HepG2 (cell line): ENCODE results near the gene FAM114A2. TPM values are rescaled to one million over a fixed set of nuclear protein-coding genes. Genes with fewer than 3 reads are reported as not detected.

Source experiments
- ATAC-seq: fragments of 200-7000 bp; cut with Tn5 transposase; 3 replicates; pipeline ENCODE4 v1.9.1; 2020; ENCODE audit warnings: mild to moderate bottlenecking, moderate library complexity
- BruUV-seq: library from RNA; stranded (reverse); fragments of 400-500 nt; replicated peaks from 2 replicates; lab custom pipeline; 2021; lab: Mats Ljungman, UMichigan
- CTCF ChIA-PET: fragments of 300-600 bp; formaldehyde crosslinking; extraction: SDS; loops from one replicate; lab custom pipeline; 2021; ENCODE audit warnings: low total read pairs, inconsistent platforms, low intra/inter-chr PET ratio; lab: Yijun Ruan, JAX
- POLR2A ChIA-PET: fragments of 350-600 bp; sonication (Branson Sonifier 250); formaldehyde crosslinking; loops from one replicate; lab custom pipeline; 2020; ENCODE audit warnings: antibody characterized with exemption, inconsistent platforms; lab: Yijun Ruan, JAX
- DNase-seq: peaks from one replicate; pipeline ENCODE4 v3.0.0-alpha.2; 2015; ENCODE audit warnings: low spot score
- FAIRE-seq: peaks from 3 replicates; lab custom pipeline; 2011; peaks lifted over from hg19 to GRCh38; lab: Jason Lieb, UNC
- H2AFZ ChIP-seq: one replicate; pipeline ENCODE4 v1.6.1; 2011; ENCODE audit warnings: low read length, inconsistent platforms
- H3K27ac ChIP-seq: fragments of 300-600 bp; 3 replicates; pipeline ENCODE4 v1.8.0; 2011; ENCODE audit warnings: mixed run types, mild to moderate bottlenecking, mixed read lengths, low read length, inconsistent platforms; ENCODE audit not compliant: insufficient read depth; ENCODE audit errors: extremely low read length
- H3K27me3 ChIP-seq, 2 experiments: fragments of 200-600 bp in 1 of 2; 2 replicates in 1 of 2; 3 replicates in 1 of 2; pipeline versions ENCODE4 v1.6.0 to v1.8.0; 2011; ENCODE audit warnings: low read length in 2 of 2, mild to moderate bottlenecking in 2 of 2, moderate library complexity in 2 of 2, inconsistent platforms in 1 of 2; ENCODE audit not compliant: insufficient read depth in 2 of 2, control insufficient read depth in 1 of 2
- H3K36me3 ChIP-seq, 2 experiments: fragments of 200-600 bp in 1 of 2; replicated peaks in 1 of 2; 2 replicates in 1 of 2; 3 replicates in 1 of 2; pipeline versions ENCODE4 v1.5.1 to v1.8.0; 2011; ENCODE audit warnings: low read length in 2 of 2, inconsistent platforms in 1 of 2; ENCODE audit not compliant: insufficient read depth in 2 of 2, control insufficient read depth in 1 of 2
- H3K4me1 ChIP-seq: 2 replicates; pipeline ENCODE4 v1.5.1; 2012; ENCODE audit warnings: low read length, inconsistent platforms; ENCODE audit not compliant: insufficient read depth
- H3K4me2 ChIP-seq: 2 replicates; pipeline ENCODE4 v1.6.0; 2011; ENCODE audit warnings: low read depth, low read length, inconsistent platforms
- H3K4me3 ChIP-seq, 3 experiments: fragments of 200-600 bp in 1 of 3; sonication (generic), shearing (Covaris generic) in 1 of 3; replicated peaks in 1 of 3; 2 replicates each; pipeline ENCODE4 v1.5.1; 2011 to 2016; ENCODE audit warnings: low read length in 3 of 3, inconsistent platforms in 2 of 3, low read depth in 2 of 3, mild to moderate bottlenecking in 2 of 3, control low read depth in 1 of 3, mixed read lengths in 1 of 3; ENCODE audit not compliant: insufficient read depth in 1 of 3
- H3K79me2 ChIP-seq: one replicate; pipeline ENCODE4 v1.6.1; 2011; ENCODE audit warnings: low read length, inconsistent platforms; ENCODE audit not compliant: insufficient read depth
- H3K9ac ChIP-seq: 2 replicates; pipeline ENCODE4 v1.6.0; 2011; ENCODE audit warnings: mild to moderate bottlenecking, low read depth, low read length, inconsistent platforms; ENCODE audit not compliant: insufficient read depth
- H3K9me3 ChIP-seq: 2 replicates; pipeline ENCODE4 v1.5.1; 2012; ENCODE audit warnings: mild to moderate bottlenecking, low read length
- H4K20me1 ChIP-seq: 2 replicates; pipeline ENCODE4 v1.6.0; 2011; ENCODE audit warnings: inconsistent platforms, mild to moderate bottlenecking, low read length, moderate library complexity; ENCODE audit not compliant: insufficient read depth
- JARID2 ChIP-seq: sonication (generic); formaldehyde crosslinking; IDR thresholded peaks from 2 replicates; pipeline ENCODE4 v1.8.1; 2023; ENCODE audit warnings: missing genetic modification reagents, inconsistent platforms; ENCODE audit not compliant: insufficient replicate concordance
- MED13 ChIP-seq: sonication (generic); formaldehyde crosslinking; IDR thresholded peaks from 2 replicates; pipeline ENCODE4 v1.5.0; 2020; ENCODE audit warnings: missing genetic modification reagents
- MIER3 ChIP-seq: IDR thresholded peaks from 2 replicates; pipeline ENCODE4 v1.6.1; 2016; ENCODE audit warnings: missing compliant biosample characterization, borderline replicate concordance
- REXO4 ChIP-seq: sonication (generic); formaldehyde crosslinking; IDR thresholded peaks from 2 replicates; pipeline ENCODE4 v1.8.0; 2022; ENCODE audit warnings: missing genetic modification reagents, mild to moderate bottlenecking, borderline replicate concordance
- SETDB1 ChIP-seq: sonication (generic); formaldehyde crosslinking; IDR thresholded peaks from 2 replicates; pipeline ENCODE4 v1.5.1; 2020; ENCODE audit warnings: missing genetic modification reagents, mild to moderate bottlenecking, borderline replicate concordance
- SSRP1 ChIP-seq: IDR thresholded peaks from 2 replicates; pipeline ENCODE4 v1.6.1; 2016; ENCODE audit warnings: control low read depth
- STAT6 ChIP-seq: sonication (generic); formaldehyde crosslinking; IDR thresholded peaks from 2 replicates; pipeline ENCODE4 v1.4.0; 2020; ENCODE audit warnings: missing genetic modification reagents, mild to moderate bottlenecking, borderline replicate concordance
- TCF12 ChIP-seq, 2 experiments: fragments of 450-650 bp in 1 of 2; sonication (generic) in 1 of 2; formaldehyde crosslinking in 1 of 2; IDR thresholded peaks; 2 replicates each; pipeline versions ENCODE4 v1.6.1 to v1.8.0; 2017 to 2022; ENCODE audit warnings: antibody characterized with exemption in 1 of 2, mild to moderate bottlenecking in 1 of 2, missing genetic modification reagents in 1 of 2, moderate library complexity in 1 of 2
- TFAP4 ChIP-seq: sonication (generic); IDR thresholded peaks from 2 replicates; pipeline ENCODE4 v1.6.1; 2016; ENCODE audit warnings: low read depth, borderline replicate concordance
- ZFP36L1 ChIP-seq: sonication (generic); formaldehyde crosslinking; IDR thresholded peaks from 2 replicates; pipeline ENCODE4 v1.8.0; 2022; ENCODE audit warnings: mild to moderate bottlenecking, missing genetic modification reagents, moderate library complexity
- ZFP90 ChIP-seq: sonication (generic); formaldehyde crosslinking; IDR thresholded peaks from 2 replicates; pipeline ENCODE4 v1.8.0; 2022; ENCODE audit warnings: missing genetic modification reagents, mild to moderate bottlenecking, inconsistent platforms, borderline replicate concordance
- ZNF230 ChIP-seq: sonication (generic); formaldehyde crosslinking; IDR thresholded peaks from 2 replicates; pipeline ENCODE4 v1.4.0; 2020; ENCODE audit warnings: mild to moderate bottlenecking, missing genetic modification reagents
- ZNF317 ChIP-seq: sonication (generic); formaldehyde crosslinking; IDR thresholded peaks from 2 replicates; pipeline ENCODE4 v1.5.0; 2020; ENCODE audit warnings: mild to moderate bottlenecking, missing genetic modification reagents
- ZNF335 ChIP-seq: sonication (generic); formaldehyde crosslinking; IDR thresholded peaks from 2 replicates; pipeline ENCODE4 v1.4.0; 2020; ENCODE audit warnings: missing genetic modification reagents
- ZNF460 ChIP-seq: sonication (generic); formaldehyde crosslinking; IDR thresholded peaks from 2 replicates; pipeline ENCODE4 v1.5.1; 2020; ENCODE audit warnings: missing genetic modification reagents, mild to moderate bottlenecking, borderline replicate concordance
- ZNF496 ChIP-seq: sonication (generic); formaldehyde crosslinking; IDR thresholded peaks from 2 replicates; pipeline ENCODE4 v1.8.1; 2023; ENCODE audit warnings: mild to moderate bottlenecking, moderate library complexity, missing genetic modification reagents; ENCODE audit not compliant: insufficient replicate concordance
- ZNF513 ChIP-seq: sonication (generic); formaldehyde crosslinking; conservative IDR thresholded peaks from 2 replicates; pipeline ENCODE4 v1.5.0; 2020; ENCODE audit warnings: missing genetic modification reagents
- WGBS: methylation state at CpG from one replicate; pipeline ENCODE4 v1.1.6; 2017; ENCODE audit warnings: low lambda C conversion rate; 5-methylcytosine and 5-hydroxymethylcytosine counted together
- in situ Hi-C: cut with HindIII; loops from 2 replicates; pipeline ENCODE4 v1.10.0; 2017; ENCODE audit warnings: low pct_unique_long_range_greater_than_20kb; ENCODE audit not compliant: extremely low pct_ligation_motif_present
- intact Hi-C: fragments of 100-400 bp; cut with micrococcal nuclease; formaldehyde crosslinking; loops from one replicate; pipeline ENCODE4 v1.10.0; 2022; ENCODE audit not compliant: unreplicated experiment
- polyA plus RNA-seq, 8 experiments: library from polyadenylated mRNA; depleted of rRNA in 3 of 8; stranded (reverse) in 7 of 8; unstranded in 1 of 8; fragments of >200 nt; fragmentation: Illumina TruSeq in 4 of 8; extraction: Trizol in 4 of 8; gene quantifications; 2 replicates each; pipeline versions ENCODE4 v1.2.1 to v1.2.3, GENCODE V29; 2011 to 2016; ENCODE audit warnings: low read depth in 4 of 8, missing spikeins in 1 of 8, mixed read lengths in 1 of 8; ENCODE audit not compliant: insufficient read depth in 1 of 8
- total RNA-seq, 5 experiments: library from RNA; depleted of rRNA; stranded (reverse); fragments of >200 nt; fragmentation: Illumina TruSeq; extraction: Trizol; gene quantifications; 2 replicates each; pipeline ENCODE4 v1.2.3, GENCODE V29; 2016; ENCODE audit warnings: low read depth in 1 of 5

FAM114A2 gene
- total and polyA plus RNA-seq, 2 of the 13 experiments (the other 11 are each of a cell fraction or from before 2014, with no cell fraction given) = 6.9 to 11.4 TPM

GRCh38 chr5:153985498-153985897 lies 53.2 kb downstream of the FAM114A2 start:
- Histone ChIP-seq H3K9ac (no peak overlapping the region), H4K20me1 (no peaks in the 10 kb centered on the region), H3K9me3 (no peaks in the 10 kb centered on the region), H3K4me2 (no peak overlapping the region), H3K27me3 (no peaks in the 10 kb centered on the region), H3K4me3 (no peak overlapping the region), H3K4me1 (no peaks in the 10 kb centered on the region), H2AFZ (no peak overlapping the region)
- FAIRE-seq (no peak), ATAC-seq (no peak)
- POLR2A ChIA-PET = no interaction called here
- TF ChIP-seq ZNF335 (CRISPR knock-in tag) (no peak), MED13 (no peak), REXO4 (CRISPR knock-in tag) (no peak), ZNF230 (CRISPR knock-in tag) (no peak), JARID2 (CRISPR knock-in tag) (no peak), MIER3 (no peak), TCF12 (IDR thresholded peaks at IDR 0.05) (no peak), TCF12 (CRISPR knock-in tag; IDR thresholded peaks at IDR 0.05) (no peak), ZNF460 (CRISPR knock-in tag) (no peak), ZFP90 (CRISPR knock-in tag) (no peak), SETDB1 (CRISPR knock-in tag) (no peak), ZNF496 (CRISPR knock-in tag) (no peak), SSRP1 (no peak), ZFP36L1 (CRISPR knock-in tag) (no peak), STAT6 (CRISPR knock-in tag) (no peak), TFAP4 (no peak), ZNF513 (CRISPR knock-in tag) (no peak), ZNF317 (no peak)
- TF ChIP-seq, all 625 proteins: peak for 0
- DNase-seq = no peak
- H3K79me2 ChIP-seq = no peaks in the 10 kb centered on the region
- WGBS = 44% methylated on average over 3 of the region's 3 CpGs
- intact Hi-C loops = no loop called here
- in situ Hi-C loops = no loop called here
- no peak overlapping the region for H3K27ac ChIP-seq
- BruUV-seq = no TSS peak
- CTCF ChIA-PET = no interaction called here
- no peaks in the 10 kb centered on the region for H3K36me3 ChIP-seq
